ENCODE measurements around the gene C13orf42. TPM values are rescaled to one million over a fixed set of nuclear protein-coding genes. Genes with fewer than 3 reads are reported as not detected.

Gene C13orf42
- total RNA-seq, 1 donor from 2014 or later, result not detected

- peaks cover 16% of the 10 kb centered on the region for H3K27me3 ChIP-seq (ENCODE audit: low read depth)
- no peaks in the 10 kb centered on the region for H3K36me3 ChIP-seq
- intact Hi-C loops (cut with micrococcal nuclease), result loop anchor here (1.0 kb wide), 1 partner anchor 137 kb away; no protein-coding TSS in a partner anchor
- peaks cover 5% of the 10 kb centered on the region for H3K9me3 ChIP-seq (replicated peaks)
- peak; percentile 74 for TF ChIP-seq CTCF (IDR thresholded peaks at IDR 0.05; ENCODE audit: borderline replicate concordance)
- no peak overlapping the region for H3K4me3 ChIP-seq
- DNase-seq, result no peak
- no peak overlapping the region for H3K27ac ChIP-seq (replicated peaks)
- peaks cover 4% of the 10 kb centered on the region for H3K4me1 ChIP-seq
Observed at GRCh38 chr13:51148952-51149573, 38.0 kb upstream of the C13orf42 start.

DNA sequence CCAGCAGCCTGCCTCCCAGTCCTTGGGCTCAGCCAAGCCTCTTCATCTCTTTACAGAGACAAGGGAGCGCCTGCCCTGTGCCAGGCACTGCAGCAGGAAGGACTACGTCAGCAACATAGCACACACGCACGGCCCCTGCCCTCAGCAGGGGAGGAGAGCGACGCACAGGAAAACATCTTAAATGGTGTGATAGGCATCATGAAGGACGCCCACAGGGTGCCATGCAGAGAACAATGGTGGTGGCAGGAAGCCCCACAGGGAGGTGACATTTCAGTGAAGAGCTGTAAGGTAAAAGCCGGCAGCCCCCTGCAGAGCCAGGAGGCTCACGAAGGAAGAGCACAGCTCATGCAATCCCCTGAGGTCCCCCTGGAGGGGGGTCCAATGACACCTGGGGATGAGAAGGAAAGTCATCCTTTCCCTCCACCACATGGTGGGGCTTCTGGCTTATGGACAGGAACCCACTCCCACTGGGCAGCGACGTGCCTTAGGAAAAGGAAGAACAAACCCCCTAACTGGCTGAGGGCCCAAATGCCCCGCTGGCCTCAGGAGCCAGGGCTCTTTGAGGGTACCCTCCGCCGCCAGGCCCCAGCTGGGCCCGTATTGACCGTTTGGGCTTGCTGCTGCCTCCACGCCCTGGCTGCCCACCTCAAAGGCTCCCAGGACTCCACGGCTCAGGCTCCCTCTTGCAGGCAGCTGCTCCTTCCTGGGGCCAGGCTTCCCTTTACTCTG is 37.3 kb upstream of the C13orf42 start:
- Histone ChIP-seq H3K4me3 (no peak overlapping the region), H3K9me3 (replicated peaks) (peaks cover 9% of the 10 kb centered on the region), H3K36me3 (no peaks in the 10 kb centered on the region), H3K4me1 (peaks cover 4% of the 10 kb centered on the region), H3K27ac (replicated peaks) (no peak overlapping the region), H3K27me3 (ENCODE audit: low read depth) (peaks cover 16% of the 10 kb centered on the region)
- TF ChIP-seq CTCF (IDR thresholded peaks at IDR 0.05; ENCODE audit: borderline replicate concordance), result no peak
- DNase-seq, result no peak
- intact Hi-C loops (cut with micrococcal nuclease), result no loop called here

GRCh38 chr13:51147732-51148131 is 36.7 kb upstream of the C13orf42 start:
- H3K27me3 ChIP-seq (ENCODE audit: low read depth), result peaks cover 16% of the 10 kb centered on the region
- no peak overlapping the region for H3K4me3 ChIP-seq
- no peak overlapping the region for H3K27ac ChIP-seq (replicated peaks)
- peaks cover 9% of the 10 kb centered on the region for H3K9me3 ChIP-seq (replicated peaks)
- intact Hi-C loops (cut with micrococcal nuclease), result no loop called here
- peaks cover 4% of the 10 kb centered on the region for H3K4me1 ChIP-seq
- no peaks in the 10 kb centered on the region for H3K36me3 ChIP-seq
- DNase-seq, result no peak
- TF ChIP-seq CTCF (IDR thresholded peaks at IDR 0.05; ENCODE audit: borderline replicate concordance), result no peak

- peaks cover 16% of the 10 kb centered on the region for H3K27me3 ChIP-seq (ENCODE audit: low read depth)
- intact Hi-C loops (cut with micrococcal nuclease), result no loop called here
- DNase-seq, result no peak
- no peak overlapping the region for H3K4me3 ChIP-seq
- H3K4me1 ChIP-seq, result peaks cover 4% of the 10 kb centered on the region
- H3K27ac ChIP-seq (replicated peaks), result no peak overlapping the region
- H3K36me3 ChIP-seq, result no peaks in the 10 kb centered on the region
- TF ChIP-seq CTCF (IDR thresholded peaks at IDR 0.05; ENCODE audit: borderline replicate concordance), result no peak
- peaks cover 9% of the 10 kb centered on the region for H3K9me3 ChIP-seq (replicated peaks)
Observed at GRCh38 chr13:51146667-51147066, 35.6 kb upstream of the C13orf42 start.

- Histone ChIP-seq H3K27ac (replicated peaks) (no peak overlapping the region), H3K4me3 (no peak overlapping the region), H3K36me3 (no peaks in the 10 kb centered on the region), H3K4me1 (no peaks in the 10 kb centered on the region), H3K9me3 (replicated peaks) (no peaks in the 10 kb centered on the region), H3K27me3 (ENCODE audit: low read depth) (peaks cover 4% of the 10 kb centered on the region)
- TF ChIP-seq CTCF (IDR thresholded peaks at IDR 0.05; ENCODE audit: borderline replicate concordance), result no peak
- intact Hi-C loops (cut with micrococcal nuclease), result loop anchor here (10.0 kb wide), 1 partner anchor 68 kb away; no protein-coding TSS in a partner anchor
- no peak for DNase-seq
Observed at GRCh38 chr13:51137250-51137649, 26.2 kb upstream of the C13orf42 start.
